Heart left ventricle (tissue), 16 donors: ENCODE data around the gene DOCK3. TPM values are rescaled to one million over a fixed set of nuclear protein-coding genes. Genes with fewer than 3 reads are reported as not detected.
"Not testable (repeated sequence)": the region's sequence is repeated elsewhere in the genome, so short reads cannot be mapped to it uniquely, and the experiment has no call there.

Experiments
- ATAC-seq, 4 donors: fragments of 200-7000 bp; cut with Tn5 transposase; one replicate each; pipeline ENCODE4 v1.9.1; 2020 to 2022; ENCODE audit warnings: moderate library complexity in 4 of 4, mild to moderate bottlenecking in 3 of 4, moderate number of reproducible peaks in 1 of 4
- DNase-seq, 5 donors: peaks; one replicate each; pipeline ENCODE4 v3.0.0-alpha.2; 2020
- H3K27ac ChIP-seq, 12 donors: fragments of 200-600 bp; sonication (generic) in 4 of 12; one replicate each; pipeline versions ENCODE4 v1.5.0 to v1.8.0; 2016 to 2022; ENCODE audit warnings: mild to moderate bottlenecking in 2 of 12
- H3K27me3 ChIP-seq, 9 donors: fragments of 200-600 bp; sonication (generic) in 2 of 9; one replicate each; pipeline versions ENCODE4 v1.5.1 to v1.8.0; 2016 to 2022; ENCODE audit warnings: mild to moderate bottlenecking in 3 of 9
- H3K36me3 ChIP-seq, 9 donors: fragments of 200-600 bp; sonication (generic) in 2 of 9; one replicate each; pipeline versions ENCODE4 v1.5.0 to v1.8.0; 2018 to 2022; ENCODE audit warnings: mild to moderate bottlenecking in 2 of 9
- H3K4me1 ChIP-seq, 12 donors: fragments of 200-600 bp; sonication (generic) in 4 of 12; one replicate each; pipeline versions ENCODE4 v1.5.0 to v1.8.0; 2016 to 2022; ENCODE audit warnings: mild to moderate bottlenecking in 3 of 12
- H3K4me3 ChIP-seq, 12 donors: fragments of 200-600 bp; sonication (generic) in 4 of 12; one replicate each; pipeline versions ENCODE4 v1.5.0 to v1.8.0; 2017 to 2022; ENCODE audit warnings: mild to moderate bottlenecking in 9 of 12, moderate library complexity in 4 of 12
- H3K9me3 ChIP-seq, 12 donors: fragments of 200-600 bp; sonication (generic) in 4 of 12; one replicate each; pipeline versions ENCODE4 v1.5.0 to v1.8.0; 2016 to 2022; ENCODE audit warnings: mild to moderate bottlenecking in 1 of 12
- POLR2A ChIP-seq, 2 donors: fragments of 450-650 bp; IDR thresholded peaks; one replicate each; pipeline ENCODE4 v1.6.1; 2017; ENCODE audit warnings: antibody characterized with exemption in 2 of 2, mild to moderate bottlenecking in 2 of 2, moderate library complexity in 2 of 2
- WGBS, 4 donors: extraction: QIAGEN DNeasy Blood & Tissue Kit in 2 of 4; methylation state at CpG; one replicate each; pipeline versions ENCODE4 v1.1.5 to v1.1.7; 2013 to 2018; 5-methylcytosine and 5-hydroxymethylcytosine counted together
- intact Hi-C, 10 donors: fragments of 100-400 bp; cut with DNase I; formaldehyde crosslinking; loops; one replicate each; pipeline versions ENCODE4 v1.11.1 to v1.14.2; 2022
- polyA plus RNA-seq, 2 donors: library from polyadenylated mRNA; stranded (reverse); fragments of 200-250 nt; gene quantifications; one replicate each; pipeline ENCODE4 v1.2.3, GENCODE V29; 2013
- total RNA-seq, 9 donors: library from RNA; depleted of rRNA in 2 of 9; stranded (reverse); fragments of >200 nt in 2 of 9; fragmentation: NEBNext Ultra II Directional in 3 of 9; extraction: Animal tissue kit (Norgen Biotek cat#: 25700) in 3 of 9; gene quantifications; one replicate each; pipeline versions ENCODE4 v1.1.0 to v1.2.4, GENCODE V29; 2016 to 2023
- TF ChIP-seq, protein P1 (sequence below), 12 donors: fragments of 200-600 bp; sonication (generic) in 4 of 12; IDR thresholded peaks; one replicate each; pipeline versions ENCODE4 v1.5.0 to v1.8.0; 2018 to 2022; ENCODE audit warnings: antibody characterized with exemption in 12 of 12, mild to moderate bottlenecking in 5 of 12
- donor health status: ischemic (EF 13 %, LVEDD 7.1; RV severe dilation, severe dysfunction).
- donor health status: healthy with polysubstance abuse.
- donor health status: DM: no; HTN: yes; CAD: no.
- donor health status: DM: no; HTN: no; CAD: no.
- donor health status: ischemic (EF 25% LVEDD 6.9; RV normal size, moderate dysfunction).
- donor health status: ischemic (EF 25% LVEDD 5.7; RV mildly dilated, moderate dysfunction).
- donor health status: healthy.
- donor health status: DM: yes; HTN: yes; CAD: no.
- donor health status: ischemic (EF 35%, LVEDD 5.7; RV mildly dilated, moderate dysfunction).
- donor health status: nonischemic (EF 11% LVEDD 7.7; RV severe dilation, severe dysfunction).
- donor health status: DM: yes; HTN: yes; CAD: no.
- donor health status: PGD.
- donor health status: ischemic (EF 29% LVEDD 5.4; RV normal size, mild dysfunction).
- donor health status: nonischemic (EF 23%, LVEDD 6.1; RV moderate dilation, normal function).

Gene DOCK3
- total and polyA plus RNA-seq, 11 donors: 2.0 to 6.7 (median 4.8) TPM

DNA sequence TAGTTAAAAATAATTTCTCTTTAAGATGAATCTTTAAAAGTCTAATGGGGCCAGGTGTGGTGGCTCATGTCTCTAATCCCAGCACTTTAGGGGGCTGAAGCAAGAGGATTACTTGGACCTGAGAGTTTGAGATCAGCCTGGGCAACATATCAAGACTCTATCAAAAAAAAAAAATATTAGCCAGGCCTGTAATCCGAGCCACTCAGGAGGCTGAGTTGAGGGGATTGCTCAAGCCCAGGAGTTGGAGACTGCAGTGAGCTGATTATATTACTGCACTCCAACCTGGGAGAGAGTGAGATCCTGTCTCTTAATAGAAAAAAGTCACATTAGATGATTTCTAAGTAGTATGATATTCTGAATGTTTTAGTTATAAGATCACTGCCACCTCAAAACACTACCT lies 388.3 kb downstream of the DOCK3 start:
- no peaks in the 10 kb centered on the region for H3K27me3 ChIP-seq
- ATAC-seq: no peak
- no peak overlapping the region for H3K4me3 ChIP-seq
- TF ChIP-seq POLR2A (IDR thresholded peaks at IDR 0.05): no peak
- TF ChIP-seq, protein P1, sequence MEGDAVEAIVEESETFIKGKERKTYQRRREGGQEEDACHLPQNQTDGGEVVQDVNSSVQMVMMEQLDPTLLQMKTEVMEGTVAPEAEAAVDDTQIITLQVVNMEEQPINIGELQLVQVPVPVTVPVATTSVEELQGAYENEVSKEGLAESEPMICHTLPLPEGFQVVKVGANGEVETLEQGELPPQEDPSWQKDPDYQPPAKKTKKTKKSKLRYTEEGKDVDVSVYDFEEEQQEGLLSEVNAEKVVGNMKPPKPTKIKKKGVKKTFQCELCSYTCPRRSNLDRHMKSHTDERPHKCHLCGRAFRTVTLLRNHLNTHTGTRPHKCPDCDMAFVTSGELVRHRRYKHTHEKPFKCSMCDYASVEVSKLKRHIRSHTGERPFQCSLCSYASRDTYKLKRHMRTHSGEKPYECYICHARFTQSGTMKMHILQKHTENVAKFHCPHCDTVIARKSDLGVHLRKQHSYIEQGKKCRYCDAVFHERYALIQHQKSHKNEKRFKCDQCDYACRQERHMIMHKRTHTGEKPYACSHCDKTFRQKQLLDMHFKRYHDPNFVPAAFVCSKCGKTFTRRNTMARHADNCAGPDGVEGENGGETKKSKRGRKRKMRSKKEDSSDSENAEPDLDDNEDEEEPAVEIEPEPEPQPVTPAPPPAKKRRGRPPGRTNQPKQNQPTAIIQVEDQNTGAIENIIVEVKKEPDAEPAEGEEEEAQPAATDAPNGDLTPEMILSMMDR (IDR thresholded peaks at IDR 0.05): no peak
- no peaks in the 10 kb centered on the region for H3K36me3 ChIP-seq
- WGBS, 4 donors: 28 to 51% (median 40%) methylated on average over 1 of the region's 1 CpG
- H3K27ac ChIP-seq: no peak overlapping the region
- DNase-seq: no peak
- intact Hi-C loops: no loop called here
- H3K4me1 ChIP-seq: no peaks in the 10 kb centered on the region
- H3K9me3 ChIP-seq: no peaks in the 10 kb centered on the region

DNA sequence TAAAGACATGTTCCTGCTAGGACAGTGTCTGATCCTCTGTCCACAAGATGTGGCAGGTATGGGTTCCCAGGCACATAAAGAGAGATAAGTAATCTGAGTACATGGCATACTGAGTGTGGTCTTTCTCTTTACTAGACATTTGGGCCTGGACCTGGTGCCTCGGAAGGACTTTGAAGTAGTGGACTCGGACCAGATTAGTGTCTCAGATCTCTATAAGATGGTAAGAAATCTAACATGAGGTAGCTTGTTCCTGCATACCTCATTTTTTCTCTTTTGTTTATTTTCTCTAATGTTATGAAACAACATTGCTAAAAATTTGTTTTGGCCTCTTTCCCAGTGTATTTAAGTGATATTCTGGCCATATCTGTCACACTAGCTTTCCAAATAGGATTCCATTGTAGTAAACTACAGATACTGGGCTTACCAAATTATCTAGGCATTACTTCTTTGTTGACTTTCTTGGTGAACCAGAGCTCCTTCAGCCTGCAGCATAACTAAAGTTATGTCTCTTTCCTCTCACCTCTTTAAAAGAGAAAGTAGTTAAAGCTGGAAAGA lies 400.6 kb downstream of the DOCK3 start:
- WGBS, 4 donors: 80 to 89% (median 84%) methylated on average over 2 of the region's 2 CpGs
- no peaks in the 10 kb centered on the region for H3K36me3 ChIP-seq
- ATAC-seq (no peak), DNase-seq (no peak)
- no peak overlapping the region for H3K27ac ChIP-seq
- intact Hi-C loops: no loop called here
- no peaks in the 10 kb centered on the region for H3K4me1 ChIP-seq
- H3K9me3 ChIP-seq: no peaks in the 10 kb centered on the region
- H3K4me3 ChIP-seq: no peak overlapping the region
- TF ChIP-seq, protein P1 (IDR thresholded peaks at IDR 0.05): no peak
- no peak for TF ChIP-seq POLR2A (IDR thresholded peaks at IDR 0.05)
- H3K27me3 ChIP-seq: no peaks in the 10 kb centered on the region

DNA sequence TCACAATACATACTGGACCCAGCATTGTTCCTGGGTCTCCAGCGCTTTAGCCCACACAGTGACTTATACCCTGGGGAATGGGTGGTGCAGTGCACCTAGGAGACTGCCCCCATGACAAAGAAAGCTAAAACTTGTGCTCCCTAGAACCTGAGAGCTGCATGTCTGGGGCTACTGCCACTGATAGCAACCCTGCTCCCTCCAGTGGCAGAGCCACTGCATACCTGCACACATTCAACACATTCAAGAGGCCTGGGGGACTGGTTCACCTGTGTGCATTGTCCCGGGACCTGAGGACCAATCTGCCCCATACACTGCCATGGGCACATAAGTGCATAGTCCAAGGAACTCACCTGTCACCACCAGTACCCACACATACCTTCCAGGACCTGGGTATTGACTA lies 407.6 kb downstream of the DOCK3 start:
- Histone ChIP-seq H3K27me3 (no peaks in the 10 kb centered on the region), H3K27ac (no peak overlapping the region), H3K4me3 (no peak overlapping the region), H3K9me3 (peaks cover 0 to 50% (median 20%) of the 10 kb centered on the region in 12 donors), H3K36me3 (no peaks in the 10 kb centered on the region), H3K4me1 (no peaks in the 10 kb centered on the region)
- WGBS, 4 donors: 71 to 100% (median 83%) methylated on average over 1 to 2 of the region's 2 CpGs
- intact Hi-C loops: no loop called here
- no peak for TF ChIP-seq POLR2A (IDR thresholded peaks at IDR 0.05)
- TF ChIP-seq, protein P1 (IDR thresholded peaks at IDR 0.05): no peak
- DNase-seq: peak in 1 of 5 donors; percentile 14
- ATAC-seq: no peak

DNA sequence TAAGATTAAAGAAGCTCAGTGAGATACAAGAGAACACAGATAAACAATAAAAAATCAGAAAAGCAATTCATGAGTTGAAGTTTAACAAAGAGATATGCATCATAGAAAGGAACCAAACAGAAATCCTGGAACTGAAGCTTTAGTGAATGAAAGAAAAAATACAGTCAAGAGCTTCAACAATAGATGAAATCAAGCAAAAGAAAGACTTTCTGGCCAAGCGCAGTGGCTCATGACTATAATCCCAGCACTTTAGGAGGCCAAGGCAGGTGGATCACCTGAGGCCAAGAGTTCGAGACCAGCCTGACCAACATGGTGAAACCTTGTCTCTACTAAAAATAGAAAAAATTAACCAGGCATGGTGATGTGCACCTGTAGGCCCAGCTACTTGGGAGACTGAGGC lies 408.8 kb downstream of the DOCK3 start:
- no peak for DNase-seq
- ATAC-seq: no peak
- no peak overlapping the region for H3K4me3 ChIP-seq
- H3K4me1 ChIP-seq: no peaks in the 10 kb centered on the region
- no peaks in the 10 kb centered on the region for H3K36me3 ChIP-seq
- H3K27me3 ChIP-seq: no peaks in the 10 kb centered on the region
- TF ChIP-seq POLR2A (IDR thresholded peaks at IDR 0.05): no peak
- TF ChIP-seq, protein P1 (IDR thresholded peaks at IDR 0.05): no peak
- no peak overlapping the region for H3K27ac ChIP-seq
- intact Hi-C loops: no loop called here
- peaks cover 0 to 53% (median 20%) of the 10 kb centered on the region in 12 donors for H3K9me3 ChIP-seq
- 91 to 94% (median 94%) methylated on average over 2 of the region's 2 CpGs for WGBS, 4 donors

DNA sequence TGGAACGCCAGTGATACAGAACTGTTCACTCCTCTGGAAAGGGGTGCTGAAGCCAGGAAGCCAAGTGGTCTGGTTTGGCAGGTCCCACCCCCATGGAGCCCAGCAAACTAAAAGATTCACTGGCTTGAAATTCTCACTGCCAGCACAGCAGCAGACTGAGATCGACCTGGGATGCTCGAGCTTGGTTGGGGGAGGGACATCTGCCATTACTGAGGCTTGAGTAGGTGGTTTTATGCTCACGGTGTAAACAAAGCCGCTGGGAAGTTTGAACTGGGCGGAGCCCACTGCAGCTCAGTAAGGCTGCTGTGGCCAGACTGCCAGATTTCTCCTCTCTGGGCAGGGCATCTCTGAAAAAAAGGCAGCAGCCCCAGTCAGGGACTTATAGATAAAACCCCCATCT lies 417.4 kb downstream of the DOCK3 start:
- ATAC-seq, H3K36me3 ChIP-seq, DNase-seq, H3K27me3 ChIP-seq, H3K9me3 ChIP-seq, intact Hi-C loops, H3K4me3 ChIP-seq, H3K27ac ChIP-seq: not testable (repeated sequence)
- peaks cover 0 to 10% (median 0%) of the 10 kb centered on the region in 12 donors for H3K4me1 ChIP-seq
- WGBS, 4 donors: 49 to 71% (median 57%) methylated on average over 6 of the region's 6 CpGs

DNA sequence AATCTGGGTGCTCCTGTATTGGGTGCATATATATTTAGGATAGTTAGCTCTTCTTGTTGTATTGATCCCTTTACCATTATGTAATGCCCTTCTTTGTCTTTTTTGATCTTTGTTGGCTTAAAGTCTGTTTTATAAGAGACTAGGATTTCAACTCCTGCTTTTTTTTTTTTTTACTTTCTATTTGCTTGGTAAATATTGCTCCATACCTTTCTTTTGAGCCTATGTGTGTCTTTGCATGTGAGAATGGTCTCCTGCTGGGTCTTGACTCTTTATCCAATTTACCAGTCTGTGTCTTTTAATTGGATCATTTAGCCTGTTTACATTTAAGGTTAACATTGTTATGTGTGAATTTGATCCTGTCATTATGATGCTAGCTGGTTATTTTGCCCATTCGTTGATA lies 420.1 kb downstream of the DOCK3 start:
- not testable (repeated sequence) for H3K27ac ChIP-seq, H3K36me3 ChIP-seq, DNase-seq, H3K9me3 ChIP-seq, ATAC-seq, H3K4me3 ChIP-seq, H3K27me3 ChIP-seq
- peaks cover 0 to 10% (median 0%) of the 10 kb centered on the region in 12 donors for H3K4me1 ChIP-seq
- intact Hi-C loops: loop anchor here in 1 of 10 donors (5.0 kb wide), 1 partner anchor 277 kb away; no protein-coding TSS in a partner anchor
- WGBS, 4 donors: 34 to 70% (median 51%) methylated on average over 1 of the region's 1 CpG
